Skin of body (tissue), 2 donors: Measurements from ENCODE around the gene JARID2. TPM values are rescaled to one million over a fixed set of nuclear protein-coding genes. Genes with fewer than 3 reads are reported as not detected.
"Not testable (repeated sequence)": the region's sequence is repeated elsewhere in the genome, so short reads cannot be mapped to it uniquely, and the experiment has no call there.

Experiments
- DNase-seq: peaks from one replicate; lab custom pipeline; 2025; lab: John Stamatoyannopoulos, UW
- total RNA-seq: library from RNA; depleted of rRNA; stranded (reverse); fragments of >200 nt; gene quantifications from one replicate; pipeline ENCODE4 v1.2.3, GENCODE V29; 2014

Gene JARID2
- total RNA-seq, 1 donor from 2014 or later = 17.5 TPM

- peak; percentile 70 for DNase-seq
These were observed 167.8 kb downstream of the JARID2 start for GRCh38 chr6:15413466-15414234.

DNA sequence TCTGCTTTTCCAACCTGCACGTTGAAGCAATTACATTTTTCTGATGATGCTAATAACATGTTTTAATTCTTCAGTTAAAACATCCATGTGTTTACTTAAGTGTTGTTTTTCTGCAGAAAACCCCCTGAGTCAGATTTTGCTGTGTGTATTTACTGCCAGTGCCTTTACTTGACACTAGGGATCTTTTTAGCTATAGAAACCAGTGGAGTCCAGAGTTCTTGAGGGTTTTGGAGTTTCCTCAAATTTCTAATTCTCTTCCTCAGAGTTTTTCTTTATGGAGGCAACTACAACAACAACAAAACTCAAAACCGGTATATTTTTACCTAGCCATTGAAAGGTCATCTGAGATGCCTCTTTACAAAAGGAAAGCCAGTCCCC is 168.4 kb downstream of the JARID2 start:
- DNase-seq = no peak

DNA sequence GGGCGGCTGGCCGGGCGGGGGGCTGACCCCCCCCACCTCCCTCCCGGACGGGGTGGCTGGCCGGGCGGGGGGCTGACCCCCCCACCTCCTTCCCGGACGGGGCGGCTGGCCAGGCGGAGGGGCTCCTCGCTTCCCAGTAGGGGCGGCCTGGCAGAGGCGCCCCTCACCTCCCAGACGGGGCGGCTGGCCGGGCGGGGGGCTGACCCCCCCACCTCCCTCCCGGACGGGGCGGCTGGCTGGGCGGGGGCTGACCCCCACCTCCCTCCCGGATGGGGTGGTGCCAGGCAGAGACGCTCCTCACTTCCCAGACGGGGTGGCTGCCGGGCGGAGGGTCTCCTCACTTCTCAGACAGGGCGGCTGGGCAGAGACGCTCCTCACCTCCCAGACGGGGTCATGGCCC is 169.8 kb downstream of the JARID2 start:
- not testable (repeated sequence) for DNase-seq

DNA sequence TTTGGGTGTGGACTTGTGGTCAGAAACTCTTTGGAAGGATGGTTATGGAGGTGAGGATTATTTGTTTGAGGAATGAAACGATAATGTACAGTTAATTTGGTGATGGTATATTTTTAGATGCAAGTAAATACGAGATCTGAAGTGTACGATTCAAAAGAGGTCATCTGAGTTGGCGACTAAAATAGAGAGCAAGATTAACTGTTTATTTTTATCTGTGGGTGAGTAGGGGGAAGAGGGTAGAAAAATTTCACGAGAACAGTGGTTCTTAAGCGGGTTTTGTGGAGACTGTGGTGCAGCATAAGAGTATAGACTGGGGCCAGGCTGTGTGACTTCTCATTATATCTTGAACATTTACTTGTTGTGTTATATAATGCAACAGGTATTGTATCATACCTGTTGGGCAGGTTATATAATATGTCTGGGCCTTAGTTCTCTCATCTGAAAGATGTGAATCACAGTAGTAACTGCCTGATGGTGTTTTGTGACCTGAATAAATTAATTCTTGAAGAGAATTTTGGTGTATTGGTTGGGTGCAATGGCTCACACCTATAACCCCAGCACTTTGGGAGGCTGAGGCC is 171.2 kb downstream of the JARID2 start:
- DNase-seq = no peak

- DNase-seq = no peak
These were observed 171.9 kb downstream of the JARID2 start for GRCh38 chr6:15417811-15418210.

DNA sequence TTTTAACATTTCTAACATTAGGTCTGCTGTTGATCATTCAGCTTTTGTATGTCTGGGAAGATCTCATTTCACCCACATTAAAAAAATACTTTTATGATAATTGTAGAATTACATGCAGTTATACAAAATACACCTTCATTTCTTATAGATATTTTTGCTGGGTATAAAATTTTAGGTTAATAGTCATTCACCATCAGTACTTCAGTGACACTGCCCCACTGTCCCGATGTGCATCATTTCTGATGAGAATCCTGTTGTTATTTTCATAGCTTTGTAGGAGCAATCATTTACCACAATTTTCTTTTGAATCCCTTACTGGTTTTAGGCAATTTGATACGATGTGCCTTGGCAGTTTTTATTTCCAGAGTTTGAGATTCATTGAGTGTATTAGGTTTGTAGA is 173.6 kb downstream of the JARID2 start:
- DNase-seq = no peak

DNA sequence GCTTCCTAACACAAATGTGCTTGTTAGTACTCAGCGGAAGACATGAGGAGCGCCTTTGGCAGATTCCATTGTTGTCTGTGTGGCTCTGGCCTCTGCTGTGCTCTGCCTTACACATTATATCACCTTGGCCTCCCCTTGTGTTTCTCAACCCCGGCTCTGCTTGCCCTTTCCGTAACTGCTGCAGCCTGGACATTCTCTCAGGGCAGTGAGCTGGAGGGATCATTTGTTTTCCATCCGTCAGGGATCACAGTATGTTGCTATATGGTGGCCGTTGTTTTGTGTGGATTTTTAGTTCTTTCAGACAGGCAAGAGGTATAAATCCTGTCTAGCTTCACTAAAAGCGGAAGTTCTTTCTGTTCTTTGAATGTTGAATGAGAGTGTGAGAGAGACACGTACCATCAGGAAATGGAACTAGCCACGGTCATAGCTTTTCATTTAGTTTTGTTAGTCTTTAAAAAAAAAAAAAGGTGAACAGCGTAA is 175.1 kb downstream of the JARID2 start:
- no peak for DNase-seq

- DNase-seq = no peak
These were observed 176.3 kb downstream of the JARID2 start for GRCh38 chr6:15421945-15422733.

GRCh38 chr6:15423286-15423993 is 177.6 kb downstream of the JARID2 start:
- DNase-seq = no peak

DNA sequence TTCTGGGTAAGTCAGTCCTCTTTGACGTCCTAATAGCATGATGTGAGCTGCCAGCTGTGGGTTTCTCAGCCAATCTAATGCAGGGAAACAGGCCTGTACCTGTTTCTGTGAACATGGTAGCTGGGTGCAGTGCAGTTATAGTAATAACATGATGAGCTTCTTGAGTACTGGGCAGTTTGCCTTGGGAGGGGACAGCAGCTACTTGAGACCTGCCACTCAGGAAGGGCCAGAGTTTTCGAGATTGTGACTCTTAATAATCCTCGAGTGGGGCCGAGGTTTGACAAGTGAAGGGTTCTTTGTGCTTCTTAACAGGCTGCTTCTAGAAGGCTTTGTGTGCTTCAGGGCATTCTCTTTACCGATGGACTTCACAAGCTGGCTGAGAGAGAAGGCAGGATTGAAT is 180.1 kb downstream of the JARID2 start:
- no peak for DNase-seq

DNA sequence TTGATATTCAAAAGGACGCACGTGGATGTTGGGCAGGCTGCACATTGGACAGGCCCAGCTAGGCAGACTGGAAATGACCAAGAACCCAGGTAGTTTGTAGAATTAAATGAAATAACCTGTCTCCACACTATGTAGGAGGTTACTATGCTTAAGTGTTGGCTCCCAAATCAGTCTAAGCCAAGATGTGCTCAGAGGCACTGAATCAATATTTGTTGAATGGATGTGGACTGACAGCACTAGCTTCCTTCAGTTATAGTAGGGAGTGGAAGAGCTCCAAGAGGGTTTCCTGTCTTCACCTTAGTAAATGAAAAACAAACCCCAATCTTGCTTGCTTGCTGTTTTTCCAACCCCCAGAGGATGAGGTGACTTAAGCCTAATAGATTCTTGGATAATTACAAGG is 180.5 kb downstream of the JARID2 start:
- DNase-seq = no peak

GRCh38 chr6:15426901-15427300 is 181.0 kb downstream of the JARID2 start:
- no peak for DNase-seq

- DNase-seq = no peak
These were observed 181.6 kb downstream of the JARID2 start for GRCh38 chr6:15427331-15428070.

DNA sequence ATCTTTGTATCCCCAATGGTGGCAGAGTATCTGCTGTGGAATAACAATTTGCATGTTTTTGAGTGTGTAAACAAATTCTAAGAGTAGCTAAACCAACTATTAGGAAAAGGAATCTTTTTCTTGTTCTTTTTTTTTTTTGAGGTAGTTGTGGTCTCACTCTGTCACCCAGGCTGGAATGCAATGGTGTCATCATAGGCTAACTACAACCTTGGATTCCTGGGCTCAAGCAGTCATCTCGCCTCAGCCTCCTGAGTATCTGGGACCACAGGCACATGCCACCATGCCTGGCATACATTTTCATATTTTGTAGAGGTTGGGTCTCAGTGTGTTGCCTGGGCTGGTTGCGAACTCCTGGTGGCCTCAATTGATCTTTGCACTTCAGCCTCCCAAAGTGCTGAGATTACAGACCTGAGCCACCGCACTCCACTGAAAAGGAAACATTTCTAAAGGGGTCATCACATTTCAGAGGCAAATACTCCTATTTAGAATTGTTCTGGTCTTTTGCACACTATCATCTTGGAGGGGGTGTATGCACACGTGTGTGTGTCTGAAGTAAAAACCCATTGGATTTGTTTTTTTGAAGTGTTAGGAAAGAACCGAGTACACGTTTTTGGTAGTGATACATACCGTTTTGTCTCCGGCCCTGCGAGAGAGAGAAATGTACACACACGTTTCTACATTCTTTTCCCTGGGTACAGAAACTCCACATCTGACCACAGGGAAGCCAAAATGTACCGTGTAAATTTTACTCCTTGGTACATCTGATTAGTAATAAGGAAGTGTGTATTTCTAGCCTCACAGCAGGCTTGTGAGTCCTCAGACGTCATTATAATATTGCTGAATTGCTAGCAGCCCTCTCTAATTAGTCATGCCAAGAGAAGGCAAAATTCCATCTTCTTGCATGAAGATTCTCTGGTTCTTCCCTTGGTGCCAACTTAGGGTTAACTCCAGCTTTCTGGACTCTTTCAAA is 183.6 kb downstream of the JARID2 start:
- peak; percentile 43 for DNase-seq

DNA sequence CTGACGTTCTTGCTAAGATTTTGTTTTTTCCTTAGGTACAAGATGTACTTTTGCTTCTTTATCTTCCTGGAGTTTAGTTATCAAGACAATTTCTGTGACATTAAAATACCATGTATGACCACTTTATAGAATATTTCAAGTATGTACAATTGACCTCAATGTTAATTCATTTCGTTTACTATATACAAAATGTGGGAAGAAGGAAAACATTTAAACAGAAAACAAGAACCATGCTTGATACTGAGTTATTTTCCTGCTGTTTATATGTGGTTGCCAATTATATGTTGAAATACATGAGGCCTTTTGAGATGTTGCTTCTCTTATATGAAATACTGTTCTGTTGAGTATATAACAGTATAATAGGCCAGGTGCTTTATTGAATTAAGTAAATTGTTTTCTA is 184.3 kb downstream of the JARID2 start:
- no peak for DNase-seq

GRCh38 chr6:15430931-15431405 is 185.1 kb downstream of the JARID2 start:
- peak; percentile 56 for DNase-seq

- no peak for DNase-seq
These were observed 186.1 kb downstream of the JARID2 start for GRCh38 chr6:15431762-15432483.

DNA sequence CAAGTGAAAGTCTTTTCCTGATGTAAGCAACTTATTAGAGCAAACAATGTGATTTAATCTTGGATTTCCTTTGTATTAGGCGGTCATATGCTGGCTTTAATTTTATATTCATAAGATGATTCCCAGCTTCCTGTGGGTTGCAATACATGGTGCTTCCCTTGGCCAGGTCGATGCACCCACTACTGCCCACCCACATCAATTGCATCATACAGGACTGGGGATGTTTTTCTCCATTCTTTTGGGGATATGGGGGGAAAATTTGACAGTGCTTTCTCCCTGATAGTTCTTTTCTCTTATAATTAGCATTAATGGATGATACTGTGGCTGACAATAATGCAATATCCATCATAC is 187.6 kb downstream of the JARID2 start:
- DNase-seq = no peak

GRCh38 chr6:15434263-15434662 is 188.4 kb downstream of the JARID2 start:
- no peak for DNase-seq
